Dermis lymphatic vessel endothelial cell (primary cell): ENCODE results near the gene S1PR3. TPM values are rescaled to one million over a fixed set of nuclear protein-coding genes. Genes with fewer than 3 reads are reported as not detected.

Experiments used
- total RNA-seq: library from RNA; depleted of rRNA; stranded (reverse); fragments of >200 nt; gene quantifications from 2 replicates; pipeline ENCODE4 v1.2.1, GENCODE V29; 2014

S1PR3 gene
- 0.34 and 1.6 TPM in 2 replicates for total RNA-seq

GRCh38 chr9:88991066-88992034 is at the start of gene S1PR3:
TSS of gene S1PR3 (plus strand) at chr9:88991468. CDS start at chr9:89001201, 9,733 bp downstream.

Other genes with a start within 250 kb of the S1PR3 start
- 0.17 and 0.33 TPM in 2 replicates for gene SHC3, start 187.3 kb downstream of the S1PR3 start, total RNA-seq